Hepatocyte (in vitro differentiated cells): ENCODE results near the gene LMTK2. TPM values are rescaled to one million over a fixed set of nuclear protein-coding genes. Genes with fewer than 3 reads are reported as not detected.

Source experiments
- DNase-seq: peaks from one replicate; pipeline ENCODE4 v3.0.0-alpha.2; 2016; ENCODE audit warnings: low spot score
- H2AFZ ChIP-seq: fragments of 200-600 bp; sonication (generic); 2 replicates; pipeline ENCODE4 v1.6.0; 2016; ENCODE audit warnings: antibody characterized with exemption, mild to moderate bottlenecking
- H3K27ac ChIP-seq: fragments of 200-600 bp; sonication (generic); 2 replicates; pipeline ENCODE4 v1.5.1; 2016; ENCODE audit warnings: mild to moderate bottlenecking
- H3K27me3 ChIP-seq: fragments of 200-600 bp; sonication (generic); 2 replicates; pipeline ENCODE4 v1.6.1; 2016
- H3K36me3 ChIP-seq: fragments of 200-600 bp; sonication (generic); replicated peaks from 2 replicates; pipeline ENCODE4 v1.5.1; 2016; ENCODE audit warnings: low read depth; ENCODE audit not compliant: insufficient read depth
- H3K4me1 ChIP-seq: fragments of 200-600 bp; sonication (generic); 2 replicates; pipeline ENCODE4 v1.5.1; 2016; ENCODE audit warnings: mild to moderate bottlenecking, moderate library complexity; ENCODE audit not compliant: insufficient read depth
- H3K4me2 ChIP-seq: fragments of 200-600 bp; sonication (generic); 2 replicates; pipeline ENCODE4 v1.6.0; 2016
- H3K4me3 ChIP-seq: fragments of 200-600 bp; sonication (generic); 2 replicates; pipeline ENCODE4 v1.5.1; 2016; ENCODE audit warnings: mild to moderate bottlenecking
- H3K79me2 ChIP-seq: fragments of 200-600 bp; sonication (generic); 2 replicates; pipeline ENCODE4 v1.6.0; 2017; ENCODE audit warnings: mild to moderate bottlenecking
- H3K9me2 ChIP-seq: fragments of 200-600 bp; sonication (generic); replicated peaks from 2 replicates; pipeline ENCODE4 v1.6.0; 2017; ENCODE audit warnings: mild to moderate bottlenecking; ENCODE audit not compliant: insufficient read depth
- H3K9me3 ChIP-seq: fragments of 200-600 bp; sonication (generic); 2 replicates; pipeline ENCODE4 v1.5.1; 2016; ENCODE audit warnings: low read depth, mild to moderate bottlenecking
- H4K20me1 ChIP-seq: fragments of 200-600 bp; sonication (generic); 2 replicates; pipeline ENCODE4 v1.6.0; 2016; ENCODE audit warnings: mild to moderate bottlenecking; ENCODE audit not compliant: insufficient read depth, poor library complexity, severe bottlenecking
- CTCF ChIP-seq: fragments of 200-600 bp; sonication (generic); IDR thresholded peaks from 2 replicates; pipeline ENCODE4 v1.5.1; 2016; ENCODE audit warnings: antibody characterized with exemption, mild to moderate bottlenecking; ENCODE audit not compliant: poor library complexity
- EZH2 ChIP-seq: fragments of 200-600 bp; sonication (generic); IDR thresholded peaks from 2 replicates; pipeline ENCODE4 v1.6.1; 2016; ENCODE audit warnings: antibody characterized with exemption, mild to moderate bottlenecking, borderline replicate concordance
- EZH2phosphoT487 ChIP-seq: fragments of 200-600 bp; sonication (generic); IDR thresholded peaks from one replicate; pipeline ENCODE4 v1.6.1; 2018; ENCODE audit warnings: antibody characterized with exemption, mild to moderate bottlenecking, low read depth, moderate library complexity; ENCODE audit not compliant: unreplicated experiment, severe bottlenecking
- WGBS: methylation state at CpG from one replicate; pipeline ENCODE4 v1.1.6; 2016; ENCODE audit warnings: low lambda C conversion rate; ENCODE audit errors: missing lambda C conversion rate; 5-methylcytosine and 5-hydroxymethylcytosine counted together
- polyA plus RNA-seq: library from polyadenylated mRNA; unstranded; fragments of >200 nt; fragmentation: Nextera tagmentation; extraction: Ambion mirVana; gene quantifications from 2 replicates; pipeline ENCODE4 v1.2.1, GENCODE V29; 2016
- total RNA-seq: library from RNA; depleted of rRNA; stranded (reverse); fragments of >200 nt; gene quantifications from 2 replicates; pipeline ENCODE4 v1.2.3, GENCODE V29; 2014

Gene LMTK2
- total and polyA plus RNA-seq, 2 experiments from 2014 or later: 5.0 to 13.1 TPM

- no peak for DNase-seq
- Histone ChIP-seq H3K27me3 (no peaks in the 10 kb centered on the region), H3K9me2 (no peaks in the 10 kb centered on the region), H3K4me2 (no peak overlapping the region), H3K4me3 (no peak overlapping the region), H2AFZ (no peak overlapping the region), H4K20me1 (no peaks in the 10 kb centered on the region), H3K9me3 (no peaks in the 10 kb centered on the region), H3K79me2 (no peaks in the 10 kb centered on the region), H3K27ac (no peak overlapping the region), H3K36me3 (no peaks in the 10 kb centered on the region), H3K4me1 (no peaks in the 10 kb centered on the region)
- WGBS: 97% methylated on average over 32 of the region's 32 CpGs
- TF ChIP-seq EZH2phosphoT487 (no peak), CTCF (no peak), EZH2 (no peak)
Measured at GRCh38 chr7:98191668-98192431, 85.2 kb downstream of the LMTK2 start.

- no peak overlapping the region for H3K4me3 ChIP-seq
- no peaks in the 10 kb centered on the region for H3K27me3 ChIP-seq
- no peaks in the 10 kb centered on the region for H4K20me1 ChIP-seq
- TF ChIP-seq CTCF (no peak), EZH2 (no peak), EZH2phosphoT487 (no peak)
- H3K36me3 ChIP-seq: no peaks in the 10 kb centered on the region
- H3K4me1 ChIP-seq: no peaks in the 10 kb centered on the region
- H3K9me2 ChIP-seq: no peaks in the 10 kb centered on the region
- 92% methylated on average over 22 of the region's 22 CpGs for WGBS
- H3K27ac ChIP-seq: no peak overlapping the region
- no peak overlapping the region for H2AFZ ChIP-seq
- H3K79me2 ChIP-seq: no peaks in the 10 kb centered on the region
- DNase-seq: no peak
- H3K9me3 ChIP-seq: no peaks in the 10 kb centered on the region
- no peak overlapping the region for H3K4me2 ChIP-seq
Measured at GRCh38 chr7:98192781-98193457, 86.3 kb downstream of the LMTK2 start.

- peaks cover 2% of the 10 kb centered on the region for H3K79me2 ChIP-seq
- H3K4me1 ChIP-seq: no peaks in the 10 kb centered on the region
- no peak overlapping the region for H3K4me3 ChIP-seq
- H3K4me2 ChIP-seq: no peak overlapping the region
- H4K20me1 ChIP-seq: no peaks in the 10 kb centered on the region
- no peak for DNase-seq
- TF ChIP-seq EZH2: no peak
- TF ChIP-seq EZH2phosphoT487: no peak
- TF ChIP-seq CTCF: no peak
- 97% methylated on average over 37 of the region's 37 CpGs for WGBS
- no peaks in the 10 kb centered on the region for H3K9me2 ChIP-seq
- H3K27ac ChIP-seq: no peak overlapping the region
- H3K27me3 ChIP-seq: no peaks in the 10 kb centered on the region
- no peak overlapping the region for H2AFZ ChIP-seq
- no peaks in the 10 kb centered on the region for H3K9me3 ChIP-seq
- no peaks in the 10 kb centered on the region for H3K36me3 ChIP-seq
Measured at GRCh38 chr7:98193474-98194180, 87.0 kb downstream of the LMTK2 start.
